Sigmoid colon (tissue), 7 donors: ENCODE measurements around the gene MLKL. TPM values are rescaled to one million over a fixed set of nuclear protein-coding genes. Genes with fewer than 3 reads are reported as not detected.

ENCODE experiments used
- DNase-seq: peaks from one replicate; pipeline ENCODE4 v3.0.0-alpha.2; 2019
- H3K27ac ChIP-seq, 4 donors: fragments of 200-600 bp; sonication (generic); one replicate each; pipeline ENCODE4 v1.5.1; 2016 to 2019; ENCODE audit warnings: mild to moderate bottlenecking in 1 of 4
- H3K27me3 ChIP-seq, 3 donors: fragments of 200-600 bp; sonication (generic); one replicate each; pipeline ENCODE4 v1.5.1; 2019; ENCODE audit warnings: mild to moderate bottlenecking in 1 of 3
- H3K36me3 ChIP-seq, 4 donors: fragments of 200-600 bp; sonication (generic); one replicate each; pipeline ENCODE4 v1.5.1; 2016 to 2019
- H3K4me1 ChIP-seq, 4 donors: fragments of 200-600 bp; sonication (generic); one replicate each; pipeline ENCODE4 v1.5.1; 2017 to 2019
- H3K4me3 ChIP-seq, 4 donors: fragments of 200-600 bp; sonication (generic); one replicate each; pipeline ENCODE4 v1.5.1; 2017 to 2019; ENCODE audit warnings: mild to moderate bottlenecking in 2 of 4, moderate library complexity in 1 of 4
- H3K9me3 ChIP-seq, 4 donors: fragments of 200-600 bp in 3 of 4; sonication (generic) in 3 of 4; one replicate each; pipeline versions ENCODE4 v1.5.1 to v1.6.1; 2013 to 2019
- EP300 ChIP-seq, 4 donors: sonication (generic); formaldehyde crosslinking; IDR thresholded peaks; one replicate each; pipeline ENCODE4 v1.6.1; 2017; ENCODE audit warnings: antibody characterized with exemption in 4 of 4
- POLR2A ChIP-seq, 2 donors: fragments of 450-650 bp; IDR thresholded peaks; one replicate each; pipeline ENCODE4 v1.6.1; 2016; ENCODE audit warnings: antibody characterized with exemption in 2 of 2, mild to moderate bottlenecking in 2 of 2, moderate library complexity in 2 of 2
- POLR2AphosphoS5 ChIP-seq, 4 donors: sonication (generic); formaldehyde crosslinking; IDR thresholded peaks; one replicate each; pipeline ENCODE4 v1.6.1; 2017; ENCODE audit warnings: antibody characterized with exemption in 4 of 4
- WGBS, 2 donors: extraction: QIAGEN DNeasy Blood & Tissue Kit; methylation state at CpG; one replicate each; pipeline ENCODE4 v1.1.7; 2013; 5-methylcytosine and 5-hydroxymethylcytosine counted together
- intact Hi-C: fragments of 100-400 bp; cut with DNase I; formaldehyde crosslinking; loops from one replicate; pipeline ENCODE4 v1.15.1; 2023
- polyA plus RNA-seq, 3 donors: library from polyadenylated mRNA; stranded (reverse); fragments of 200-250 nt; gene quantifications; one replicate each; pipeline ENCODE4 v1.2.3, GENCODE V29; 2013
- total RNA-seq, 4 donors: library from RNA; depleted of rRNA; stranded (reverse); fragments of >200 nt; gene quantifications; one replicate each; pipeline ENCODE4 v1.1.0, GENCODE V29; 2016
- TF ChIP-seq, protein P1 (sequence below), 4 experiments: fragments of 450-650 bp in 3 of 4; fragments of 200-600 bp in 1 of 4; IDR thresholded peaks; one replicate each; pipeline ENCODE4 v1.5.1; 2016 to 2019; ENCODE audit warnings: antibody characterized with exemption in 4 of 4, mild to moderate bottlenecking in 3 of 4, moderate library complexity in 2 of 4
- donor health status: healthy with polysubstance abuse.
- donor health status: Bipolar disorder and iron deficiency.
- donor health status: healthy.

The MLKL gene
- total and polyA plus RNA-seq, 7 donors: 5.0 to 26.5 (median 8.4) TPM

DNA sequence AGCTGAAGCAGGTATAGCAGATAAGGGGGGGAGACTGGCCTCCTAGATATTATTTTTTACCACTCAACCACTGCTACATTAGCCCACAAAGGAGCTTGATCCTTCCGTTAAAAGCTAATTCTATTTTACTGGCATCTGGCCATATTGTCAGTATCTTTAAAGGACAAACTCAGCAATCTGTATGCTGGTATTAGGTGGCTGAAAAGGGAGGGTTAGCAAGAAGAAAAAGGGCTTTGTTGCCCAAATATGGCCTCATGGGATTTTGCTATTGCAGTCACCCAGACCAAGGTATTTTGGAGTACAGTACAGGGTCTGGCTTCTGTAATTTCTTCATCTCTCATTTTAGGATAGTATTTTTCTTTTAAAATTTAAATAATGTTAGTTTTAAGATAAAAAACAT is 48.4 kb downstream of the MLKL start:
- no peak for DNase-seq
- WGBS, 2 donors: 75 to 90% methylated on average over 1 of the region's 1 CpG
- H3K27me3 ChIP-seq: no peaks in the 10 kb centered on the region
- no peaks in the 10 kb centered on the region for H3K9me3 ChIP-seq
- H3K36me3 ChIP-seq: peaks cover 0 to 37% (median 8%) of the 10 kb centered on the region in 4 donors
- TF ChIP-seq POLR2AphosphoS5 (IDR thresholded peaks at IDR 0.05): no peak
- TF ChIP-seq EP300 (IDR thresholded peaks at IDR 0.05): no peak
- no peak for TF ChIP-seq POLR2A (IDR thresholded peaks at IDR 0.05)
- H3K4me3 ChIP-seq: no peak overlapping the region
- H3K4me1 ChIP-seq: no peaks in the 10 kb centered on the region
- intact Hi-C loops: no loop called here
- H3K27ac ChIP-seq: no peak overlapping the region

DNA sequence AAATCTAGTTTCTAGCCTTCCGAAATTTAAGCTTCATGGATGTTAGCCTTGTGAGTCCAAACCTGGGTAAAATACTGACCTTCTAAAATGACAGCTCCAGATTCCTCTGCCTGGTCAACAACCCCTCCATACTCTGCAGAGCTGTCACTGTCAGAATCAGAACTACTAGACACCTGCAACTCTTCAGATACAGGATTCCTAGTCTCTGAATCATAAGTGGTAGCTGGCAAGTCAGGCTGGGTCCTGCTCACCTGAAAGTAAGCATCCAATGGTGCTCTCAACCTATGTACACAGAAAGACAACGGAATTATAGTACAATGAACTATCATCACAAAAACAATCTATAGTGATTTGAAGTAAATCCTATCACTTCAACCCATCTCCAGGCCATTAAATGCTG is 48.8 kb downstream of the MLKL start:
- intact Hi-C loops: no loop called here
- Histone ChIP-seq H3K4me3 (no peak overlapping the region), H3K4me1 (no peaks in the 10 kb centered on the region), H3K27me3 (no peaks in the 10 kb centered on the region), H3K27ac (no peak overlapping the region), H3K36me3 (peaks cover 0 to 41% (median 10%) of the 10 kb centered on the region in 4 donors), H3K9me3 (no peaks in the 10 kb centered on the region)
- WGBS, 2 donors: 76 to 85% methylated on average over 2 of the region's 2 CpGs
- no peak for TF ChIP-seq POLR2A (IDR thresholded peaks at IDR 0.05)
- TF ChIP-seq POLR2AphosphoS5 (IDR thresholded peaks at IDR 0.05): no peak
- no peak for TF ChIP-seq EP300 (IDR thresholded peaks at IDR 0.05)
- TF ChIP-seq, protein P1, sequence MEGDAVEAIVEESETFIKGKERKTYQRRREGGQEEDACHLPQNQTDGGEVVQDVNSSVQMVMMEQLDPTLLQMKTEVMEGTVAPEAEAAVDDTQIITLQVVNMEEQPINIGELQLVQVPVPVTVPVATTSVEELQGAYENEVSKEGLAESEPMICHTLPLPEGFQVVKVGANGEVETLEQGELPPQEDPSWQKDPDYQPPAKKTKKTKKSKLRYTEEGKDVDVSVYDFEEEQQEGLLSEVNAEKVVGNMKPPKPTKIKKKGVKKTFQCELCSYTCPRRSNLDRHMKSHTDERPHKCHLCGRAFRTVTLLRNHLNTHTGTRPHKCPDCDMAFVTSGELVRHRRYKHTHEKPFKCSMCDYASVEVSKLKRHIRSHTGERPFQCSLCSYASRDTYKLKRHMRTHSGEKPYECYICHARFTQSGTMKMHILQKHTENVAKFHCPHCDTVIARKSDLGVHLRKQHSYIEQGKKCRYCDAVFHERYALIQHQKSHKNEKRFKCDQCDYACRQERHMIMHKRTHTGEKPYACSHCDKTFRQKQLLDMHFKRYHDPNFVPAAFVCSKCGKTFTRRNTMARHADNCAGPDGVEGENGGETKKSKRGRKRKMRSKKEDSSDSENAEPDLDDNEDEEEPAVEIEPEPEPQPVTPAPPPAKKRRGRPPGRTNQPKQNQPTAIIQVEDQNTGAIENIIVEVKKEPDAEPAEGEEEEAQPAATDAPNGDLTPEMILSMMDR (IDR thresholded peaks at IDR 0.05): no peak
- DNase-seq: no peak

- TF ChIP-seq EP300 (IDR thresholded peaks at IDR 0.05) (no peak), POLR2A (IDR thresholded peaks at IDR 0.05) (no peak), POLR2AphosphoS5 (IDR thresholded peaks at IDR 0.05) (no peak)
- TF ChIP-seq, protein P1 (IDR thresholded peaks at IDR 0.05): no peak
- H3K4me1 ChIP-seq: no peaks in the 10 kb centered on the region
- H3K9me3 ChIP-seq: no peaks in the 10 kb centered on the region
- WGBS, 2 donors: 76 to 86% methylated on average over 6 of the region's 6 CpGs
- DNase-seq: no peak
- H3K27ac ChIP-seq: no peak overlapping the region
- H3K27me3 ChIP-seq: no peaks in the 10 kb centered on the region
- H3K36me3 ChIP-seq: peaks cover 0 to 48% (median 14%) of the 10 kb centered on the region in 4 donors
- no peak overlapping the region for H3K4me3 ChIP-seq
- intact Hi-C loops: no loop called here
These were observed 49.6 kb downstream of the MLKL start for GRCh38 chr16:74650966-74651567.

DNA sequence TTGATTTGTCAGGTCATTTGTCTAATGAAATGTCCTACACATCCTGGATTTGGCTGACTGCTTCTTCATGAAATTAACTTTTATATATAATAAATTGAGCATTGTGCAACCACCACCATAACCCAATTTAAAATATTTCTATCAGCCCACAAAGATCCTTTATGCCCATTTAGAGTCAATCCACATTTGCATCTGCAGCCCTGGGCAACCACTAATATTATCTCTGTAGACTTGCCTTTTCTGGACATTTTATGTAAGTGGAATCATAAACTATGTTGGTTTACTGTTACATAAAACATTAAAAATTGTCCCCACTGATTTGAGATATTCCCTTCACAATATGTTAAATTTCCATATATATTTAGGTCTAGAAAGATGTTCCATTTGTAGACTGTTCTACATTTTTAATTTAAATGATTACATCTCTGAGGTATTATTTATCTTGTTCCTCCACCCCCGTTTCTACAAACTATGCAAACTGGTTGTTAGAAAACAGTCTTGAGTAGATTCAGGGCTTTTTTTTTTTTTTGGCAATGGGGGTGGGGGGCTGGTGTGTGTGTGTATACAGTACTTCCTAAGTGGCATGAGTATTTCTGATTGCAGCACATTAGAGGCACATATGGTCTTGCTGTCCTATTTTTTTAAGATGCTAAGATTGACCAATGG is 50.7 kb downstream of the MLKL start:
- Histone ChIP-seq H3K9me3 (no peaks in the 10 kb centered on the region), H3K36me3 (peaks cover 0 to 56% (median 20%) of the 10 kb centered on the region in 4 donors), H3K27me3 (no peaks in the 10 kb centered on the region), H3K4me3 (no peak overlapping the region), H3K27ac (no peak overlapping the region), H3K4me1 (no peaks in the 10 kb centered on the region)
- intact Hi-C loops: no loop called here
- no peak for TF ChIP-seq EP300 (IDR thresholded peaks at IDR 0.05)
- TF ChIP-seq POLR2AphosphoS5 (IDR thresholded peaks at IDR 0.05): no peak
- no peak for TF ChIP-seq POLR2A (IDR thresholded peaks at IDR 0.05)
- TF ChIP-seq, protein P1 (IDR thresholded peaks at IDR 0.05): no peak
- WGBS, 2 donors: 74 to 75% methylated on average over 1 of the region's 1 CpG
- no peak for DNase-seq

GRCh38 chr16:74641969-74642368 is 58.7 kb downstream of the MLKL start:
- Histone ChIP-seq H3K9me3 (no peaks in the 10 kb centered on the region), H3K4me1 (no peaks in the 10 kb centered on the region), H3K27me3 (no peaks in the 10 kb centered on the region), H3K36me3 (peaks cover 6 to 73% (median 39%) of the 10 kb centered on the region in 4 donors), H3K4me3 (no peak overlapping the region), H3K27ac (no peak overlapping the region)
- TF ChIP-seq, protein P1 (IDR thresholded peaks at IDR 0.05): no peak
- TF ChIP-seq POLR2AphosphoS5 (IDR thresholded peaks at IDR 0.05) (no peak), POLR2A (IDR thresholded peaks at IDR 0.05) (no peak), EP300 (IDR thresholded peaks at IDR 0.05) (no peak)
- 96 to 97% methylated on average over 8 of the region's 8 CpGs for WGBS, 2 donors
- intact Hi-C loops: no loop called here
- DNase-seq: no peak
